T-helper 1 cell treated with Interleukin-12 subunit alpha and Interleukin-12 subunit beta and Interleukin-4 antibody, amounts not matched to agents 30 μg/mL and 1 μg/mL, for 36 hours (primary cell): ENCODE measurements around the gene RASAL1.
A peak's percentile ranks its signal among the peaks of the same experiment; 100 is the strongest.

Source experiments
- H3K27ac Mint-ChIP-seq: one replicate; pipeline ENCODE4 v1.8.0; 2021; ENCODE audit warnings: mild to moderate bottlenecking, mixed read lengths
- H3K27me3 Mint-ChIP-seq: one replicate; pipeline ENCODE4 v1.8.0; 2021; ENCODE audit warnings: low read depth, mixed read lengths
- H3K36me3 Mint-ChIP-seq: one replicate; pipeline ENCODE4 v1.8.0; 2021; ENCODE audit warnings: low read depth, mixed read lengths
- H3K4me1 Mint-ChIP-seq: one replicate; pipeline ENCODE4 v1.8.0; 2021; ENCODE audit warnings: low read depth, mixed read lengths
- H3K4me3 Mint-ChIP-seq: one replicate; pipeline ENCODE4 v1.8.0; 2021; ENCODE audit warnings: mild to moderate bottlenecking, moderate library complexity, mixed read lengths
- H3K9me3 Mint-ChIP-seq: one replicate; pipeline ENCODE4 v1.8.0; 2021; ENCODE audit warnings: mixed read lengths

The RASAL1 gene

DNA sequence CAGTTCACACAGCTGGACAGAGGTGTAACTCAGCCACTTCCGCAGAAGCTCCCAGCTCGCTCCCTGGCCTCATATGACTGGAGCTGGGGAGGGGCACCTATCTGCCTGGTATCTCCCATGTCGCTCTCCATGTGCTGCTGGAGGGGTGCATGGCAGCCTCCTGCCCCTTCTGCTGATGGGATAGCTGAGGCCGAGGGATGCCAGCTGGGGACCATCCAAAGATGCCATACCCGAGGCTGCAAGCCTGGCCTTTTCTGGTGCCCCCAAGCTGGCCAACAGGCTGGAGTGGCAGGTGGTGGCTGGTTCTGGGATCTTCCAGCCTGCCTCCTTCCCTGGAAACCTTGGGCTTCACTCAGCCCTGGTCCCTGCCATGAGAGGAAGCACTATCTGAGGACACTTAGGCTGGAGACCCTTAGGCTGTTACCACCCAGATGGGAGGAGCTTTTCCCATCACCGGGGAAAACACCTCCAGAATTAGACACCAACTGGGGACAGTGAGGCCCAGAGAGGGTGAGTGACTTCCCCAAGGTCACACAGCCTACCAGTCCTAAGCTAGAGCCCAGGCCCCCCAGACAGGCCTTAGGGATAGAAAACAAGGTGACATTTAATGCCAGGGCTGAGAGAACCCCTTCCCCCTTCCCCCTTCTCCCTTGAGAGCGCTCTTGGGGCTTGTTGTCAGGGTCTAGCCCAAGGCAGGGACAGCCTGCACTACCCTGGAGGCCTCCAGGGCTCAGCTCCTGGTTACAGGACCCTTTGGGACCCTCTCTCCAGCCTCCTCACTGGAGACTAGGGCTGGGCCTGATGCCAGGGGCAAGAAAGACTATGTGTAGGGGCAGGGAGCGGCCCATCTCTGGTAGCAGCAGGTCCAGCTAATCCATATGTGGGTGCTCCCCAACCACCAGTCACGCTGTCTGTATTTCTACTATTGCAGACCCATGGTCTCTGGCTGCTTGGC, 71.9 kb downstream of the RASAL1 start:
- no peaks in the 10 kb centered on the region for H3K36me3 Mint-ChIP-seq

DNA sequence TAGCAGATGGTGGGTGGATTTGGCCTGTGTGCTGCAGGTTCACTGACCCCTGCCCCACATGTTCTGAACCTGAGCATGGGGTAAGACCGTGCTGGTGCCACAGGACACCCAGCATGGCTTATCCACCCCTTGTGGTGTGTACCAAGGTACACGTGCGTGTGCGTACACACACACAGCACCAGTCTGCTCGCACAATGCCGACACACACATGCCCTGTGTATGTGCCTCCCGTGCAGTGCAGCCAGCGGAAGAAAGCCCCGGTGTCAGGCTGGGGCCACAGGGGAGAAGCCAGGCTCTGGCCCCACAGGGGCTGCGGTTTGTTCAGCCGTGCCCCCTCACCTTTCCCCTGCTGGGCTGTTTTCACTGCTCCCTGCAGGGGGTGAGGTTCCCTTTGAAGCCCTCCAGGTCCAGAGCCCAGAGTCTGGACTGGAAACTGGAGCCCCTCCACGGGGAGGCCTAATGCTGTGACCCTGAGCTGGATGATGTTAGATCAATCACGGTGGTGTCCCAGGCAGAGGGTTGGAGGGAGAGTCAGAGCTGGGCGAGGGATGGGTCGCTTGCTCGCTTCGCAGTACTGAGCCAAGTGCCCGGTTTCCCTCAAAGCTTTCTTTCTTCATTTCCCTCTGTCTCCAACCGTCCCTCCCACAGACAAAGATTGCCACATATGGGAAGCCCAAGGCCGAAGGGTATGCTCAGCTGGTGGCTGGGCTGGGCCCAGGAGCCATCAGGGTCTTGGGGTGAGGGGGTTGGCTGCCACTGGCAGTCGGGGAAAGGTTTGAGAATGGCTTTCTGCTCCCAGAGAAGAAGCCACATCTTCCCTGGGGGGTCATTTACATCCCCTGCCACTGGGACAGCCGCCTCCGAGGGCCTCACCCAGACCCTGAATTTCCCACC, 72.8 kb downstream of the RASAL1 start:
- Mint-ChIP-seq H3K27ac (no peak overlapping the region), H3K36me3 (no peaks in the 10 kb centered on the region), H3K27me3 (peaks cover 2% of the 10 kb centered on the region), H3K4me3 (no peak overlapping the region), H3K4me1 (no peaks in the 10 kb centered on the region), H3K9me3 (no peaks in the 10 kb centered on the region)

More for the DNA sequence above, 71.9 kb downstream of the RASAL1 start:
- Mint-ChIP-seq H3K4me1 (no peaks in the 10 kb centered on the region), H3K27ac (no peak overlapping the region), H3K27me3 (no peaks in the 10 kb centered on the region), H3K9me3 (no peaks in the 10 kb centered on the region), H3K4me3 (no peak overlapping the region)

DNA sequence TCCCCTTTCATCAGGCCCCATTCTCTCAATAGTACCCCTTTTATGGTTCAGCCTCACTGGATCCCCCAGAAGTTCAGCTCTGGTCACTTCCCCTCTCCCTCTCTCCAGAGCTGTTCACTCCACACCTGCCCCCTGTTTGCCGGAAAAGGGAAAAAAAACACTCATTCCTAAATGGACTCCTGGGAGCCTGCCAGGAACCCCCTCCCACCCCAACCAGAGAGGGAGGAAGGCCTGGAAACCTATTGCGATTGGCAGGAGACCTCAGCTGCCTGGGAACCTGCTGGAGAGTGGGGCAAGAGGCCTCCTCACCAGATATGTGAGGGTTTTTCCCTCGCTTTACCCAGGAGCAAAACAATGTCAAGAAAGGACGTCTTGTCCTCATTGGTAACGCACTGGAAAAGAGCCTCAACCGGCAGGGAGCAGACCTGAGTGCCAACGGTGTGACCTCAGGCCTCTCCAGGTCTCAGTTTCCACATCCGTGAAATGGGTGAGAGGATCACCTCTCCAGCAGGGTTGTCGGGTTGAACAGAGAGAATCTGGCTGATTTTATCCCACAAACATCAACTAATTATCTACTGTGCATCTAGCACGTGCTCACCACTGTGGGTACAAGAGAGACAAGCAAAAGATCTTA, 74.4 kb downstream of the RASAL1 start:
- Mint-ChIP-seq H3K36me3 (no peaks in the 10 kb centered on the region), H3K9me3 (no peaks in the 10 kb centered on the region), H3K4me1 (peaks cover 2% of the 10 kb centered on the region), H3K4me3 (no peak overlapping the region), H3K27me3 (peaks cover 7% of the 10 kb centered on the region), H3K27ac (no peak overlapping the region)

DNA sequence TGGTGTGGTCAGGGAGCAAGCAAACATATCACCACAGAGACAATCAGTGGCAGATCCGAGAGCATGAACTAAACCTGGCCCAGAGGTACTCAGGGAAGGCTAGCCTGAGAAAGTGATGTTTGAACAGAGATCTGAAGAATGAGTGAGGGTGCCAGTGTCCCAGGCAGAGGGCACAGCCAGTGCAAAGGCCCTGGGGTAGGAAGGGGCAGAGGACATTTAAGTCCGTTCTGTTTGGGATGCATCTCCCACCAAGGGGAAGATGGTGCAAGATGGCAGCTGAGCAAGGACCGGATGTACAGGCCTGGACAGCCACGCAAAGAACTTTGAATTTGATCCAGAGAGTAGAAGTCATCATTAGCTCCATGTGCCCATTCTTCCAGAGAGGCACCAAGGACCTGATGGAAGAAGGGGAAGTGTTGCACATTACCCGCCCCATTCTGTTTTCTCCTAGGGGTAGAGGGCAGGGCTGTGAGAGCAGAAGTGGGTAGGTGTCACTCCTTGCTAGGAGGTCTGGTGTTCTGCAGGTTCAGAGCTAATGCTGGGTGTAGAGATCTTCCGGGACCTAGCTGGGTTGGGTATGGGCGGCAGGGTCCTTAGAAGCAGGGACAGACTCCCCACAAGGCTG, 75.1 kb downstream of the RASAL1 start:
- peaks cover 13% of the 10 kb centered on the region for H3K27me3 Mint-ChIP-seq
- H3K4me1 Mint-ChIP-seq = peaks cover 3% of the 10 kb centered on the region
- no peaks in the 10 kb centered on the region for H3K9me3 Mint-ChIP-seq
- H3K27ac Mint-ChIP-seq = no peak overlapping the region
- H3K4me3 Mint-ChIP-seq = no peak overlapping the region
- no peaks in the 10 kb centered on the region for H3K36me3 Mint-ChIP-seq

DNA sequence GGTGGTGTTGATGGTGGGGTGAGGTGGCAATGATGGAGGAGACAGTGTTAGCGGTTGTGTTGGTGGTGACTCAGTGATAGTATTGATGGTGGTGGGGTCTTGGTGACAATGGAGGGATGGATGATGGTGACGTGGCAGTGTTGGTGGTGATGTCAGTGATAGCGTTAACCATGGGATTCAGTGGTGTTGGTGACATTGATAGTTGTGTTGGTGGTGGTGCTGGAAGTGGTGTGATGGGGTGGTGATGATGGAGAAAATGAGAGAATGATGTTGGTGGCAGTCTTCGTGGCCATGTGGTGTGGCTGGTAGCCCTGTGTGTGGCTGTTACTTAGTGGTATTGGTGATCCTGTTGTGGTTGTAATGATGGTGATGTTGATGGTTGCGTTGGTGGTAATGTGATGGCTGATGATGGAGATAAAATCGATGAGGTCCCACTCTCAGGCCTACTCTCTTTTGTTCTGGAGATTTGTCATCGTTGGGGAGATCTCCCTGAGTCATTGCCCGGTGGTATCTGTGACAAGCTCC, 76.4 kb downstream of the RASAL1 start:
- no peaks in the 10 kb centered on the region for H3K9me3 Mint-ChIP-seq
- H3K27me3 Mint-ChIP-seq = peaks cover 24% of the 10 kb centered on the region
- H3K4me3 Mint-ChIP-seq = no peak overlapping the region
- no peaks in the 10 kb centered on the region for H3K36me3 Mint-ChIP-seq
- peaks cover 3% of the 10 kb centered on the region for H3K4me1 Mint-ChIP-seq
- no peak overlapping the region for H3K27ac Mint-ChIP-seq

DNA sequence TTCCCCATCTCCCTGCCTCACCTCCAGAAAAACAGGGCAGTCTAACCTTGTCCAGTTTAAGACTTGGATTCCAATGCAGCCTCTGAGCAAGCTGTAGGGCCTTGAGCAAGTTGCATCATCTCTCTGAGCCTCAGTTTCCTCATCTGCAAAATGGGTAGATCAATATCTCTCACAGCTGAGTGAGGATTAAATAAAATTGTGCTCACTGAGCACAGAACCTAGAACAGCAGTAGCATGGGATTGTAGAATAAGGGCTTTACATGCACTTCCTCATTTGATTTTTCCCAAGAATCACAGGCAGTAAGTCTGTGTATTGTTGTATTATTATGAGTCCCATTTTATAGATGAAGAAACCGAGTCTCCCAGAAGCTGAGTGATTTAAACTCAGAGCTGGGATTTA, 77.0 kb downstream of the RASAL1 start:
- peaks cover 3% of the 10 kb centered on the region for H3K4me1 Mint-ChIP-seq
- peaks cover 24% of the 10 kb centered on the region for H3K27me3 Mint-ChIP-seq
- no peaks in the 10 kb centered on the region for H3K9me3 Mint-ChIP-seq
- H3K36me3 Mint-ChIP-seq = no peaks in the 10 kb centered on the region
- no peak overlapping the region for H3K27ac Mint-ChIP-seq
- no peak overlapping the region for H3K4me3 Mint-ChIP-seq

DNA sequence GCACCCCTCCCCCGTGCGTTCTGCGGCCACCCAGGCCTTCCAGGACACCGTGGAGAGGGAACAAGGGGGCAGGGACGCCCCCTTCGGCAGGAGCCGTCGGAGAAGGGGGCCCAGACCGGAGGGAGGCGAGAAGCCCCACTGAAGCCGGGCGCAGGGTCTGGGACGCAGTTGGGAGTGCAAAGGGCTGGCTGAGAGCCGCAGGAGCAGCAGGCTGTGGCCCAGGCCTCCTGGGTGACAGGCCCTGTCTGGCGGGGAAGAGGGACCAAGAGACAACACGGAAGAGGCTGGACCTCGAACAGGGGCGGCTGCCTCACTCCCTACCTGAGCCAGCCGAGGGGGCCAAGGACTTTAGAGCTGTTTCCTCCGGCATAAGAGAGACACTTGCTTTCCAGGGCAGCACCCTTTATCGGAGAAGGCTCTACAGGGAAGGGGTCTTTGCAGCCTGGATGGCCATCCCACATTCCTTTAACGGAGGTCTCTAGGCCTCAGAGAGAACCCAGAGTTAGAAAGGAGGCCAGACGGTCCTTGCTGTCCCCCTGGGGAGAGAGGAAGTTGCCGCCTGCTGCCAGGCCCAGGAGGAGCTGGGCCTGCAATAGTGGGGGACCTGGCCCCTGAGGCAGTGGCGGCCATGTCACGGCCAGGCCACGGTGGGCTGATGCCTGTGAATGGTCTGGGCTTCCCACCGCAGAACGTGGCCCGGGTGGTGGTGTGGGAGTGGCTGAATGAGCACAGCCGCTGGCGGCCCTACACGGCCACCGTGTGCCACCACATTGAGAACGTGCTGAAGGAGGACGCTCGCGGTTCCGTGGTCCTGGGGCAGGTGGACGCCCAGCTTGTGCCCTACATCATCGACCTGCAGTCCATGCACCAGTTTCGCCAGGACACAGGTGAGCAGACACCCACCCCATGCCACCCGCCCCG, 77.7 kb downstream of the RASAL1 start:
- peaks cover 28% of the 10 kb centered on the region for H3K27me3 Mint-ChIP-seq
- peaks cover 3% of the 10 kb centered on the region for H3K4me1 Mint-ChIP-seq
- no peak overlapping the region for H3K27ac Mint-ChIP-seq
- H3K9me3 Mint-ChIP-seq = no peaks in the 10 kb centered on the region
- H3K4me3 Mint-ChIP-seq = no peak overlapping the region
- no peaks in the 10 kb centered on the region for H3K36me3 Mint-ChIP-seq

DNA sequence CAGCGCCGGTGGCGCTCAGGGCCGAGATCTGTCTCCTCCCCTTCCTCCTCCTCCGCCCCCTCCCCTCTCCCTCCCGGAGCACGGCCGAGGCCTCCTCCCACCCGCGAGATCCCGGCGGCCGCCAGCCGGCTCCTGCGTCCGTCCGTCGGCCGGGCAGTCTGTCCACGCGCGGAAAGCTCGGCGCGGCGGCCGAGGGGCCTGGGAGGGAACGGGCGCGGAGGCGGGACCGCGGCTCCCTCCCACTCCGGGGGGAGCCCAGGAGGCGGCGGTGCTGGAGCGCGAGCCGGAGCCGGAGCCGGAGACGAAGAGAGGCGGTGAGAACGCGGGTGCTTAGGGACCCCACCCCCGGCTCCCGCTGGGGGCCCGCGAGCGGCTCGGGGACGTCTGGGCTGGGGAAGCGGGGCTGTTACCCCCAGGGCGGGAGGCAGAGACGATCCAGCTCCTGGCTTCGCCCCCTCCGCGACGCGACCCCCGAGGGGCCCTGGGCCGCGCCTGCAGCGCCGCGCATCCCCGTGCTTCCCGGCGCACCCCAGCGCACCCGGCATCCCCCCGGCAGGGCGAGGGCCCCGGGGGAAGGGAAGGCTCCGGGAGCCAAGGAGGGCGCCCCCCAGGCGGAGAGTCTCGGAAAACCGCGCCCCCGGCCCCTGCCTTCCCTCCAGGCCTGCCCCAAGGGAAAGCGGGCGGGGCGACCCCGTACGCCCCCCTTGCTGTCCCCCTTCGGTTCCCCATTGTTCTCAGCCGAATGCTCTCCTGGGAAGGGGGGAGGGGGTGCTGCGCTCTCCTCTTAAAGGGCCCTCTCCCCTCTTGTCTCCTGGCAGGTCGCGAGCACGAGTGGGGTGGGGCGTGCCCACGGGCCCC, 78.7 kb downstream of the RASAL1 start, which contains the start of gene DTX1:
DTX1 (plus strand) TSS at position 100 of the 858 bp plus-strand sequence. CDS start 1,463 bp downstream, outside the sequence.
- H3K4me3 Mint-ChIP-seq = peak within 1 kb of the TSS; percentile 18
- H3K36me3 Mint-ChIP-seq = no peaks in the 10 kb centered on the region
- peaks cover 28% of the 10 kb centered on the region for H3K27me3 Mint-ChIP-seq
- no peaks in the 10 kb centered on the region for H3K9me3 Mint-ChIP-seq
- no peak within 1 kb of the TSS for H3K27ac Mint-ChIP-seq
- peaks cover 3% of the 10 kb centered on the region for H3K4me1 Mint-ChIP-seq

DNA sequence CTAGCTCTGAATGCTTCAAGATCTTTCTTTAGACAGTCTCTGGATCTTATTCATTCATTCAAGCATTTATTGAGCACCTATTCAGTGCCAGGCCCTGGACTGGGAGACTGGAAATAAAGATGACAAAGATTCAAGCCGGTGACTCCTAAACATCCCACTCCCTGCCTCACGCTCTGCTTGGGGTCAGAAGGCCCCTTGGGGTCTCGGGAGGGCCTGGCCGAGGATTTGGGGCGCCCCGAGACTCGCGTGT, 79.3 kb downstream of the RASAL1 start:
- H3K36me3 Mint-ChIP-seq = no peaks in the 10 kb centered on the region
- no peaks in the 10 kb centered on the region for H3K9me3 Mint-ChIP-seq
- peaks cover 28% of the 10 kb centered on the region for H3K27me3 Mint-ChIP-seq
- peaks cover 3% of the 10 kb centered on the region for H3K4me1 Mint-ChIP-seq
- no peak overlapping the region for H3K27ac Mint-ChIP-seq
- peak overlapping the region; percentile 18 for H3K4me3 Mint-ChIP-seq

DNA sequence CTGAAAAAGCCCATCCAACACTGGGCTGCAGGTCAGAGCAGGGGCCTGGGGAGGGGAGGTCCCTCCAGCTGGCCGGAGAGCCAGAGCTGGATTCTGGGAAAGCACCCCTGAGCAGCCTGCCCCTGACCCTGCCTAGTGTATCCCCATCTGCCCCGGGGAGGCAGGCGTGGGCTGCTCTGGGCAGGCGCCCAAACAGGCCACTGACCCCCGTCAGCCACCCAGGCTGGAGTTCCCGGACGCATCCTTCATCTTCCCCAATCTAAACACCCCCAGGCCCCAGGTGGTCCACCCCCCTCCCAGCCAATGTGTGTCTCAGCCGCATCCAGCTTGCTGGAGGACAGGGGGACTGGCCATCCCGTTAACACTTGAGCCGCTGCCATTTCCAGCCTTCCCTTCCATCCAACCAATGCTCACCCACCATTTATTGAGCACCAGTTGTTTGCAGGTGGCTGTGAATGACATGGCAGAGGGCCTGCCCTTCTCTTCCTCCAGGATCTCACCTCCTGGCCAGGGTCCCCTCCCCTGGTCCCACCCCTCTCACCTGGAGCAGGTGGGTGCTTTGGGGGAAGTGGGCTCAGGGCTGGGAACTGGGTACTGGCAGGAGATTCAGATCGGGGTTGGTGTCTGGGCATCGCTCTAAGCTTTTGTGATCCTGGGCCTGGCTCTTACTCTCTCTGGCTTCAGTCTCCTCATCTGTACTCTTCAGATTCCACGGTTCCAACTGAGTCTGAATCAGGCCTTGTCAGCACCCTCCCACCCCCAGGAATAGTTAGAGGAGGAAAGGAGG, 79.8 kb downstream of the RASAL1 start:
- Mint-ChIP-seq H3K27me3 (peaks cover 28% of the 10 kb centered on the region), H3K4me3 (no peak overlapping the region), H3K27ac (no peak overlapping the region), H3K9me3 (no peaks in the 10 kb centered on the region), H3K4me1 (peaks cover 3% of the 10 kb centered on the region), H3K36me3 (no peaks in the 10 kb centered on the region)

DNA sequence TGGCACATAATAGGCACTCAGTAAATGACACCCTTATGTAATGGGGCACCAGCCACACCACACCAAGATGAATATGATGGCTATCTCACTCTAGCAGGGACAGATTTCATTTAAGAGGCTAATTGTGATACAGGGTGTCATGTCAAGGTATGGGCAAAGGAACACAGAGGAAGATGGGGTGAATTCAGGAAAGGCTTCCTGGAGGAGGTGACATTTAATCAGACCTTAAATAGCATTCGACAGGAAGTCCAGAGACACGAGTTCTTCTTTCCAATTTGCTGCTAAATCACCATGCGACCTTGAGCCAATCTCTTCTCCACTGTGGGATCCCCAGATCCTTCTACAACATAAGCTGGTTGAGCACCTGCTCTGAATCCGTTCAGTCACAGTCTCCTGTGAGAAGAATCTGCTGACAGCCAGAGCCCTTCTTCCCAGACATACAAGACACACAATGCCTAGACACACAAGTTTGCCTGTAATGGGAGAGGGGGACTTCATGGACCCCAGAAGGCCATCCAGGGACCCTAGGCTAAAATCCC, 80.5 kb downstream of the RASAL1 start:
- Mint-ChIP-seq H3K4me1 (peaks cover 3% of the 10 kb centered on the region), H3K27ac (no peak overlapping the region), H3K4me3 (no peak overlapping the region), H3K9me3 (no peaks in the 10 kb centered on the region), H3K36me3 (no peaks in the 10 kb centered on the region), H3K27me3 (peaks cover 28% of the 10 kb centered on the region)

DNA sequence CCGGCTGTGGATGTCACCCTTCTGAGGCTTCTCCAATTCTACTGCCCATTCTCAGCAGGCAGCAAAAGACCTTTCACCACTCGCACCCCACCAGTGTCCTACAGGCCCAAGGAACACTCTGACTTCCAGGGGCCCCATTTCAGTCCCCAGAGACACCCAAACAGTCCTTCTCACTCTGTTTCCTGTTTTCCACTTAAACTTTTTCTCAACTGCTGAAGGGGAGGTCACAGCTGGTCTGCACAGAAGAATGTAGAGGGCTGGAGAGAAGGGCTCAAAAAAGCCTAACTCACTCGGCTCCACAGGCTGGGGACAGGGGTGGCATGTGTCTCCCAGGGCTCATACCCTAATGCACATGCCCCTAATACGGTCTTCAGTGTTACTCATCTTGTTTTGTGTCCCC, 83.2 kb downstream of the RASAL1 start:
- H3K4me1 Mint-ChIP-seq = peaks cover 3% of the 10 kb centered on the region
- H3K36me3 Mint-ChIP-seq = no peaks in the 10 kb centered on the region
- H3K27ac Mint-ChIP-seq = no peak overlapping the region
- H3K4me3 Mint-ChIP-seq = no peak overlapping the region
- H3K9me3 Mint-ChIP-seq = no peaks in the 10 kb centered on the region
- peaks cover 25% of the 10 kb centered on the region for H3K27me3 Mint-ChIP-seq
